WTC11 (cell line): ENCODE results near the gene CNN2. TPM values are rescaled to one million over a fixed set of nuclear protein-coding genes. Genes with fewer than 3 reads are reported as not detected.

Source experiments
- ATAC-seq: fragments of 200-7000 bp; cut with Tn5 transposase; 2 replicates; pipeline ENCODE4 v1.10.0; 2021; ENCODE audit warnings: mild to moderate bottlenecking, moderate library complexity
- CTCF ChIA-PET: fragments of 300-600 bp; sonication (Branson Sonifier 250); formaldehyde crosslinking; loops from one replicate; lab custom pipeline; 2021; ENCODE audit warnings: antibody characterized with exemption; lab: Charles Lee
- POLR2A ChIA-PET: fragments of 350-600 bp; sonication (Branson Sonifier 250); formaldehyde crosslinking; loops from one replicate; lab custom pipeline; 2021; ENCODE audit warnings: antibody characterized with exemption; lab: Charles Lee
- DNase-seq: peaks from one replicate; pipeline ENCODE4 v3.0.0; 2021; ENCODE audit warnings: low spot score
- H3K27ac Mint-ChIP-seq: 2 replicates; pipeline ENCODE4 v1.8.0; 2021; ENCODE audit warnings: mixed read lengths
- H3K27me3 Mint-ChIP-seq: 2 replicates; pipeline ENCODE4 v1.8.0; 2021; ENCODE audit warnings: low read depth, mild to moderate bottlenecking, moderate library complexity, mixed read lengths
- H3K36me3 Mint-ChIP-seq: 2 replicates; pipeline ENCODE4 v1.8.0; 2021; ENCODE audit warnings: mixed read lengths
- H3K4me1 Mint-ChIP-seq: 2 replicates; pipeline ENCODE4 v1.8.0; 2022; ENCODE audit warnings: mixed read lengths
- H3K4me3 Mint-ChIP-seq: 2 replicates; pipeline ENCODE4 v1.8.0; 2021; ENCODE audit warnings: mild to moderate bottlenecking, moderate library complexity, mixed read lengths
- H3K9me3 Mint-ChIP-seq: 2 replicates; pipeline ENCODE4 v1.8.0; 2021; ENCODE audit warnings: mixed read lengths
- ATF6 ChIP-seq: sonication (generic); formaldehyde crosslinking; IDR thresholded peaks from 2 replicates; pipeline ENCODE4 v1.8.1; 2023; ENCODE audit warnings: mild to moderate bottlenecking, missing genetic modification reagents
- CTCF ChIP-seq: fragments of 200-600 bp; IDR thresholded peaks from 2 replicates; pipeline ENCODE4 v1.8.0; 2022; ENCODE audit warnings: antibody characterized with exemption
- FOXK1 ChIP-seq: sonication (generic); formaldehyde crosslinking; IDR thresholded peaks from 2 replicates; pipeline ENCODE4 v1.8.0; 2022; ENCODE audit warnings: mild to moderate bottlenecking, moderate library complexity, missing genetic modification reagents
- FOXP4 ChIP-seq: sonication (generic); formaldehyde crosslinking; IDR thresholded peaks from 2 replicates; pipeline ENCODE4 v1.8.0; 2022; ENCODE audit warnings: mild to moderate bottlenecking, missing genetic modification reagents
- GTF2I ChIP-seq: fragments of 250-450 bp; sonication (Bioruptor Pico); conservative IDR thresholded peaks from 2 replicates; pipeline ENCODE4 v1.4.0; 2021; ENCODE audit warnings: mild to moderate bottlenecking
- HMGXB4 ChIP-seq: sonication (generic); formaldehyde crosslinking; IDR thresholded peaks from 2 replicates; pipeline ENCODE4 v1.8.1; 2023; ENCODE audit warnings: mild to moderate bottlenecking, moderate library complexity, missing genetic modification reagents
- KAT7 ChIP-seq: sonication (generic); formaldehyde crosslinking; IDR thresholded peaks from 2 replicates; pipeline ENCODE4 v1.8.1; 2023; ENCODE audit warnings: missing genetic modification reagents, mild to moderate bottlenecking, borderline replicate concordance
- NFE2L1 ChIP-seq: sonication (generic); formaldehyde crosslinking; IDR thresholded peaks from 2 replicates; pipeline ENCODE4 v1.8.1; 2023; ENCODE audit warnings: missing genetic modification reagents
- NR1H2 ChIP-seq: sonication (generic); formaldehyde crosslinking; IDR thresholded peaks from 2 replicates; pipeline ENCODE4 v1.9.0; 2021; ENCODE audit warnings: mild to moderate bottlenecking, moderate library complexity, missing genetic modification reagents
- PRDM15 ChIP-seq: sonication (generic); formaldehyde crosslinking; IDR thresholded peaks from 2 replicates; pipeline ENCODE4 v1.8.0; 2022; ENCODE audit warnings: missing genetic modification reagents
- RELA ChIP-seq: sonication (generic); formaldehyde crosslinking; IDR thresholded peaks from 2 replicates; pipeline ENCODE4 v1.8.1; 2022; ENCODE audit warnings: missing genetic modification reagents, mild to moderate bottlenecking, borderline replicate concordance
- SP1 ChIP-seq: sonication (generic); formaldehyde crosslinking; conservative IDR thresholded peaks from 2 replicates; pipeline ENCODE4 v1.8.1; 2022; ENCODE audit warnings: missing genetic modification reagents
- TEAD4 ChIP-seq: sonication (generic); formaldehyde crosslinking; IDR thresholded peaks from 2 replicates; pipeline ENCODE4 v1.8.0; 2022; ENCODE audit warnings: mild to moderate bottlenecking, missing genetic modification reagents
- ZNF121 ChIP-seq: sonication (generic); formaldehyde crosslinking; IDR thresholded peaks from 2 replicates; pipeline ENCODE4 v1.8.0; 2023; ENCODE audit warnings: missing genetic modification reagents
- ZNF423 ChIP-seq: fragments of 250-450 bp; sonication (Bioruptor Pico); IDR thresholded peaks from 2 replicates; pipeline ENCODE4 v2.1.2; 2022; ENCODE audit warnings: mild to moderate bottlenecking, moderate library complexity
- total RNA-seq: library from RNA; stranded (reverse); gene quantifications from 3 replicates; pipeline ENCODE4 v1.2.3, GENCODE V29; 2021

Gene CNN2
- total RNA-seq, 1 experiment from 2014 or later: 390 TPM

- TF ChIP-seq ATF6 (no peak), RELA (CRISPR knock-in tag) (no peak), GTF2I (CRISPR knock-in tag) (no peak), HMGXB4 (CRISPR knock-in tag) (0 out of 2 replicates have a peak, but pooled peaks have one; percentile 33), NR1H2 (CRISPR knock-in tag) (no peak), TEAD4 (no peak)
Observed at GRCh38 chr19:980133-980998, 46.0 kb upstream of the CNN2 start (continued).

- POLR2A ChIA-PET: interaction anchor here (0.7 kb wide), 1 partner anchor 60 kb away, joined by 6 read pairs; no protein-coding TSS in a partner anchor
- peak; percentile 79 for ATAC-seq
- Mint-ChIP-seq H3K9me3 (no peaks in the 10 kb centered on the region), H3K4me1 (peaks cover 18% of the 10 kb centered on the region), H3K27me3 (no peaks in the 10 kb centered on the region), H3K27ac (no peak overlapping the region), H3K4me3 (no peak overlapping the region; the same call in 1 of the 2 replicates), H3K36me3 (peaks cover 8% of the 10 kb centered on the region; the same call in 1 of the 2 replicates)
- DNase-seq: peak; percentile 86
- CTCF ChIA-PET: interaction anchor here (0.6 to 2.4 kb wide), 4 partner anchors 12 to 126 kb away, joined by 3 to 24 read pairs (median 6); no protein-coding TSS in a partner anchor
- TF ChIP-seq FOXP4 (CRISPR knock-in tag) (peak; percentile 50; the same call in 1 of the 2 replicates), SP1 (CRISPR knock-in tag) (peak; percentile 58; the same call in 1 of the 2 replicates), FOXK1 (CRISPR knock-in tag) (no peak), NFE2L1 (CRISPR knock-in tag) (no peak), HMGXB4 (CRISPR knock-in tag) (peak; percentile 89), ZNF121 (CRISPR knock-in tag) (0 out of 2 replicates have a peak, but pooled peaks have one; percentile 24), KAT7 (0 out of 2 replicates have a peak, but pooled peaks have one; percentile 35), GTF2I (CRISPR knock-in tag) (peak; percentile 62; the same call in 1 of the 2 replicates), ZNF423 (CRISPR knock-in tag) (peak; percentile 55; the same call in 1 of the 2 replicates), PRDM15 (peak; percentile 87), CTCF (peak; percentile 97)
Observed at GRCh38 chr19:982567-983170, 43.7 kb upstream of the CNN2 start.
